Measurements from ENCODE around the gene WIPF2.
A peak's percentile ranks its signal among the peaks of the same experiment; 100 is the strongest.

Gene WIPF2

DNA sequence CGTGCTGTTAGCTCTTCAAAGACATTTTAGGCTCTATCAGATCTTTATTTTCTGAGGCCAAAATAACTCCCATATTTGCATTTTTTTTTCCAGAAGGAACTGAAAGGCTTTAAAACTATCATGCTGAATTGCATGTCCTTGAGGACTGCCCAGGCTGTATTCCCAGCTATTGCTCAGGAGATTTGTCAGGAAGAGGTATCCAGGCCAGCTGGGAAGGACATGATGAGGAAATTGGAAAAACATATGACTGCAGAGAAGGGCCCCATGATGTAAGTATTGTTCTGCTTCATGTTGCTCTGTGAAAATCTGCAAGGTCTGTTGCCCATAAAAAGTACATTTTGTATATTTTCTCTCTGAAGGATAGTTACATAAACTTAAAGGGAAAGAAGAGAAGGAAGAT, 74.3 kb downstream of the WIPF2 start:
- peaks cover 72% of the 10 kb centered on the region for H3K79me2 ChIP-seq (ENCODE audit: insufficient read depth, low read length)

DNA sequence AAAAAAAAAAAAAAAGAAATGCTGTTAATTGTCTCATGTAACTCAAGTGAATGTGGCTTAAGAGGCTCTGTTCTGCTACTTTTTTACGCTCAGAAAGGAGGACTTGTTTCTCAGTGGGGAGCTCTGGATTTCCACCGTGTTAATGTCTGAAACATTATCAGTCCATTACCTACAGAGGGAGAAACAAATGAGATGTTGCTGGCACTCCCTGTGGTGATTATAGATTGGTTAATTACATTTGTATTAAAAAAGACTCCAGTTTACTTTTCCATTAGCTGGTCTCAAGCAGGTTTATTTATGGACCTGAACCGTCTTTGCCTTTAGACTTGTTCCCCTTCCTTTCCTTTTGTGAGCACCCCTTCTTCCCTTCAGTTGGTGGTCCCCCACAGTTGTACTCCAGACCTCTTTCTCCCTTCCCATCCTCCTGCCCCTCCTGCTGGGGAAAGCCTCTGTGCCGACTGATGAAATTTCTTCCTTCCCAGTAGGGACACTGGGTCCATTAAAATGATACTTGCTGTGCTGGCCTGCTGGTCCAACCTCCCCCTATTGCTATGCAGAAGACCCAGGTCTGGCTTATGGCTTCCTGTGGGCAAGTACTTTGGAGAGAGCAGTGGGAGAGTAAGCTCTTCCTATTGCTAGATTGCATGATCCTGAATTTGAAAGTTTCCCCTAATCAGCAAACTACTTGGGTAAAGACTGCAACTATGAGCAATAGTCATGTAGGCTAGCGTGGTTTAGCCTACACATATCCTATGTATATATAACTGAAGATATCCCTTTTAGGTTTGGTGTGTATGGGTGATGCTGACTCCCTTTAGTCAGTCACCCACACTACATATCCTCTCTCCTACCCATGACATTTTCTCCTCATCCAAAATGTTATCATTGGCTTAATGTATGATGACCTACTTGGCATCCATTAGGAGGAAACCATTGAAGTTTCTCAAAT, 76.7 kb downstream of the WIPF2 start:
- peaks cover 25% of the 10 kb centered on the region; the same call in 1 of the 2 replicates for H4K20me1 ChIP-seq (ENCODE audit: insufficient read depth, low read length)
- no peaks in the 10 kb centered on the region for H3K9me3 ChIP-seq (ENCODE audit: insufficient read depth, low read length, severe bottlenecking)
- H3K4me1 ChIP-seq (ENCODE audit: insufficient read depth, low read length) = peaks cover 26% of the 10 kb centered on the region
- H3K36me3 ChIP-seq (ENCODE audit: insufficient read depth, low read length) = peaks cover 99% of the 10 kb centered on the region
- no peak overlapping the region for H3K27ac ChIP-seq (ENCODE audit: low read length)
- no peak for ATAC-seq (ENCODE audit: insufficient read depth, low read depth)
- no peaks in the 10 kb centered on the region for H3K27me3 ChIP-seq (ENCODE audit: insufficient read depth, low read length, poor library complexity)
- no peak for TF ChIP-seq EZH2 (IDR thresholded peaks at IDR 0.05; ENCODE audit: borderline replicate concordance, low read depth, low read length, severe bottlenecking)
- TF ChIP-seq, protein P1, sequence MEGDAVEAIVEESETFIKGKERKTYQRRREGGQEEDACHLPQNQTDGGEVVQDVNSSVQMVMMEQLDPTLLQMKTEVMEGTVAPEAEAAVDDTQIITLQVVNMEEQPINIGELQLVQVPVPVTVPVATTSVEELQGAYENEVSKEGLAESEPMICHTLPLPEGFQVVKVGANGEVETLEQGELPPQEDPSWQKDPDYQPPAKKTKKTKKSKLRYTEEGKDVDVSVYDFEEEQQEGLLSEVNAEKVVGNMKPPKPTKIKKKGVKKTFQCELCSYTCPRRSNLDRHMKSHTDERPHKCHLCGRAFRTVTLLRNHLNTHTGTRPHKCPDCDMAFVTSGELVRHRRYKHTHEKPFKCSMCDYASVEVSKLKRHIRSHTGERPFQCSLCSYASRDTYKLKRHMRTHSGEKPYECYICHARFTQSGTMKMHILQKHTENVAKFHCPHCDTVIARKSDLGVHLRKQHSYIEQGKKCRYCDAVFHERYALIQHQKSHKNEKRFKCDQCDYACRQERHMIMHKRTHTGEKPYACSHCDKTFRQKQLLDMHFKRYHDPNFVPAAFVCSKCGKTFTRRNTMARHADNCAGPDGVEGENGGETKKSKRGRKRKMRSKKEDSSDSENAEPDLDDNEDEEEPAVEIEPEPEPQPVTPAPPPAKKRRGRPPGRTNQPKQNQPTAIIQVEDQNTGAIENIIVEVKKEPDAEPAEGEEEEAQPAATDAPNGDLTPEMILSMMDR (IDR thresholded peaks at IDR 0.05; ENCODE audit: borderline replicate concordance, extremely low read depth, low read length, poor library complexity, severe bottlenecking) = no peak
- H3K4me2 ChIP-seq (ENCODE audit: insufficient read depth, low read length) = no peak overlapping the region
- no peak for DNase-seq
- H3K9ac ChIP-seq (ENCODE audit: low read depth, low read length) = no peak overlapping the region
- H2AFZ ChIP-seq (ENCODE audit: low read depth, low read length) = no peak overlapping the region
- no peak overlapping the region for H3K4me3 ChIP-seq (ENCODE audit: low read depth in 1 of 2, low read length in 2 of 2)
- H3K79me2 ChIP-seq (ENCODE audit: insufficient read depth, low read length) = peaks cover 48% of the 10 kb centered on the region

More for the DNA sequence above, 74.3 kb downstream of the WIPF2 start:
- no peak for TF ChIP-seq EZH2 (IDR thresholded peaks at IDR 0.05; ENCODE audit: borderline replicate concordance, low read depth, low read length, severe bottlenecking)
- TF ChIP-seq, protein P1 (IDR thresholded peaks at IDR 0.05; ENCODE audit: borderline replicate concordance, extremely low read depth, low read length, poor library complexity, severe bottlenecking) = no peak
- no peak overlapping the region for H2AFZ ChIP-seq (ENCODE audit: low read depth, low read length)
- no peak for ATAC-seq (ENCODE audit: insufficient read depth, low read depth)
- no peak for DNase-seq
- peak overlapping the region; percentile 22; the same call in 1 of the 2 replicates for H3K4me2 ChIP-seq (ENCODE audit: insufficient read depth, low read length)
- H3K27me3 ChIP-seq (ENCODE audit: insufficient read depth, low read length, poor library complexity) = no peaks in the 10 kb centered on the region
- peaks cover 47% of the 10 kb centered on the region for H3K4me1 ChIP-seq (ENCODE audit: insufficient read depth, low read length)
- H3K36me3 ChIP-seq (ENCODE audit: insufficient read depth, low read length) = peaks cover 96% of the 10 kb centered on the region
- H3K9me3 ChIP-seq (ENCODE audit: insufficient read depth, low read length, severe bottlenecking) = no peaks in the 10 kb centered on the region
- H4K20me1 ChIP-seq (ENCODE audit: insufficient read depth, low read length) = peaks cover 39% of the 10 kb centered on the region; the same call in 1 of the 2 replicates
- H3K27ac ChIP-seq (ENCODE audit: low read length) = no peak overlapping the region
- H3K9ac ChIP-seq (ENCODE audit: low read depth, low read length) = no peak overlapping the region
- no peak overlapping the region for H3K4me3 ChIP-seq (ENCODE audit: low read depth in 1 of 2, low read length in 2 of 2)

DNA sequence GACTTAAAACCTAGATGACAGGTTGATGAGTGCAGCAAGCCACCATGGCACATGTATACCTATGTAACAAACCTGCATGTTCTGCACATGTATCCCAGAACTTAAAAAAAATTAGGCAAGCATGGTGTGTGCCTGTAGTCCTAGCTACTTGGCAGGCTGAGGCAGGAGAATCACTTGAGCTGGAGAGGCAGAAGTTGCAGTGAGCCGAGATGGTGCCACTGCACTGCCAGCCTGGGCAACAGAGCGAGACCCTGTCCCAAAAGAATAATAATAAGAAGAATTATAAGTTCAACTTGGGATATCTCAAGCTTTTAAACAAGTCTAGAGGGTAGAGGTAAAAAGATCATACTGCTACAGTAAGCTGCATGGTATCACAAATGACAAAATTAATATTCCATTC, 78.4 kb downstream of the WIPF2 start:
- Histone ChIP-seq H3K9me3 (ENCODE audit: insufficient read depth, low read length, severe bottlenecking) (no peaks in the 10 kb centered on the region), H3K4me2 (ENCODE audit: insufficient read depth, low read length) (no peak overlapping the region), H3K27me3 (ENCODE audit: insufficient read depth, low read length, poor library complexity) (no peaks in the 10 kb centered on the region), H4K20me1 (ENCODE audit: insufficient read depth, low read length) (peaks cover 20% of the 10 kb centered on the region; the same call in 1 of the 2 replicates), H3K4me1 (ENCODE audit: insufficient read depth, low read length) (peaks cover 13% of the 10 kb centered on the region; the same call in 1 of the 2 replicates), H3K27ac (ENCODE audit: low read length) (no peak overlapping the region), H3K36me3 (ENCODE audit: insufficient read depth, low read length) (peaks cover 99% of the 10 kb centered on the region), H2AFZ (ENCODE audit: low read depth, low read length) (no peak overlapping the region), H3K4me3 (ENCODE audit: low read depth in 1 of 2, low read length in 2 of 2) (no peak overlapping the region), H3K79me2 (ENCODE audit: insufficient read depth, low read length) (peaks cover 36% of the 10 kb centered on the region), H3K9ac (ENCODE audit: low read depth, low read length) (no peak overlapping the region)
- TF ChIP-seq, protein P1 (IDR thresholded peaks at IDR 0.05; ENCODE audit: borderline replicate concordance, extremely low read depth, low read length, poor library complexity, severe bottlenecking) = no peak
- TF ChIP-seq EZH2 (IDR thresholded peaks at IDR 0.05; ENCODE audit: borderline replicate concordance, low read depth, low read length, severe bottlenecking) = no peak
- DNase-seq (no peak), ATAC-seq (ENCODE audit: insufficient read depth, low read depth) (no peak)
